DND-41 (cell line): ENCODE measurements around the gene ADM5.

Experiments used
- ATAC-seq: fragments of 200-7000 bp; cut with Tn5 transposase; 3 replicates; pipeline ENCODE4 v1.9.1; 2021; ENCODE audit warnings: low read depth; ENCODE audit not compliant: insufficient read depth
- DNase-seq: peaks from one replicate; pipeline ENCODE4 v3.0.0-alpha.2; 2020
- H2AFZ ChIP-seq: 2 replicates; pipeline ENCODE4 v1.6.0; 2012; ENCODE audit warnings: low read depth, low read length
- H3K27ac ChIP-seq: 2 replicates; pipeline ENCODE4 v1.5.1; 2012; ENCODE audit warnings: low read length, inconsistent platforms
- H3K27me3 ChIP-seq: fragments of 200-600 bp; sonication (generic); 2 replicates; pipeline ENCODE4 v1.6.0; 2012; ENCODE audit warnings: low read length, mild to moderate bottlenecking, inconsistent platforms; ENCODE audit not compliant: insufficient read depth, poor library complexity
- H3K36me3 ChIP-seq: 2 replicates; pipeline ENCODE4 v1.5.1; 2012; ENCODE audit warnings: low read length, inconsistent platforms; ENCODE audit not compliant: insufficient read depth
- H3K4me1 ChIP-seq: 2 replicates; pipeline ENCODE4 v1.5.1; 2012; ENCODE audit warnings: mild to moderate bottlenecking, low read length; ENCODE audit not compliant: insufficient read depth
- H3K4me2 ChIP-seq: 2 replicates; pipeline ENCODE4 v1.6.0; 2012; ENCODE audit warnings: mild to moderate bottlenecking, moderate library complexity, low read length, inconsistent platforms; ENCODE audit not compliant: insufficient read depth
- H3K4me3 ChIP-seq, 2 experiments: fragments of 200-600 bp in 1 of 2; shearing (Covaris generic) in 1 of 2; 2 replicates each; pipeline ENCODE4 v1.5.1; 2012 to 2016; ENCODE audit warnings: inconsistent platforms in 2 of 2, low read length in 2 of 2, mild to moderate bottlenecking in 2 of 2, low read depth in 1 of 2, moderate library complexity in 1 of 2
- H3K79me2 ChIP-seq: 2 replicates; pipeline ENCODE4 v1.6.0; 2012; ENCODE audit warnings: low read length, inconsistent platforms; ENCODE audit not compliant: insufficient read depth
- H3K9ac ChIP-seq: 2 replicates; pipeline ENCODE4 v1.6.0; 2012; ENCODE audit warnings: low read depth, mild to moderate bottlenecking, inconsistent platforms, low read length, moderate library complexity
- H3K9me3 ChIP-seq: 2 replicates; pipeline ENCODE4 v1.5.1; 2012; ENCODE audit warnings: low read length, moderate library complexity, mild to moderate bottlenecking, inconsistent platforms; ENCODE audit not compliant: insufficient read depth, severe bottlenecking
- H4K20me1 ChIP-seq: 2 replicates; pipeline ENCODE4 v1.6.0; 2012; ENCODE audit warnings: low read length; ENCODE audit not compliant: insufficient read depth
- EZH2 ChIP-seq: IDR thresholded peaks from 3 replicates; pipeline ENCODE4 v1.6.1; 2012; ENCODE audit warnings: borderline replicate concordance, low read depth, mild to moderate bottlenecking, moderate library complexity, low read length, inconsistent platforms; ENCODE audit not compliant: severe bottlenecking
- TF ChIP-seq, protein P1 (sequence below): IDR thresholded peaks from 2 replicates; pipeline ENCODE4 v1.5.1; 2012; ENCODE audit warnings: borderline replicate concordance, low read length, moderate library complexity, mild to moderate bottlenecking; ENCODE audit not compliant: poor library complexity, severe bottlenecking; ENCODE audit errors: extremely low read depth

The ADM5 gene

DNA sequence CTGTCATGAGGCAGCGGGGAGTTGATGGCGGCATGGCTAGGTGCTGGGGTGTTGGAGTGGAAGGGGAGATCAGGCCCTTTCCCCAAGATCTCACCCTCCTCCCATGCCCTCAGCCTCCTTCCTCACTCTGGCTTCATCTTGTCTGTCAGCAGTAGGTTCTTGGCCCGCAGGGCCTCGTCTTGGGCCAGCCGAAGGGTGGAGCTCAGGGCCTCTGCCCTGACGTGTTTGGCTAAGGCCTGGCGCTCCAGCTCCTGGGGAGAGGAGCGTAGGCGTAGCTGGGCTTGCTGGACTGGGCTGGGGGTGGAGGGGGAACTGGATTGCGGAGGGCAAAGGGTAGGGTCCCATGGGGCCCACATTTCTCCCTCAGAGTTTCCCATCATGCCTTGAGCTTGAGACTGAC, 50.5 kb downstream of the ADM5 start:
- DNase-seq = no peak
- H3K4me3 ChIP-seq = no peak overlapping the region
- H3K27me3 ChIP-seq = no peaks in the 10 kb centered on the region
- no peak overlapping the region for H3K4me2 ChIP-seq
- H3K9me3 ChIP-seq = no peaks in the 10 kb centered on the region
- no peak overlapping the region for H3K27ac ChIP-seq
- H2AFZ ChIP-seq = no peak overlapping the region
- no peak for ATAC-seq
- TF ChIP-seq EZH2 = no peak
- TF ChIP-seq, protein P1, sequence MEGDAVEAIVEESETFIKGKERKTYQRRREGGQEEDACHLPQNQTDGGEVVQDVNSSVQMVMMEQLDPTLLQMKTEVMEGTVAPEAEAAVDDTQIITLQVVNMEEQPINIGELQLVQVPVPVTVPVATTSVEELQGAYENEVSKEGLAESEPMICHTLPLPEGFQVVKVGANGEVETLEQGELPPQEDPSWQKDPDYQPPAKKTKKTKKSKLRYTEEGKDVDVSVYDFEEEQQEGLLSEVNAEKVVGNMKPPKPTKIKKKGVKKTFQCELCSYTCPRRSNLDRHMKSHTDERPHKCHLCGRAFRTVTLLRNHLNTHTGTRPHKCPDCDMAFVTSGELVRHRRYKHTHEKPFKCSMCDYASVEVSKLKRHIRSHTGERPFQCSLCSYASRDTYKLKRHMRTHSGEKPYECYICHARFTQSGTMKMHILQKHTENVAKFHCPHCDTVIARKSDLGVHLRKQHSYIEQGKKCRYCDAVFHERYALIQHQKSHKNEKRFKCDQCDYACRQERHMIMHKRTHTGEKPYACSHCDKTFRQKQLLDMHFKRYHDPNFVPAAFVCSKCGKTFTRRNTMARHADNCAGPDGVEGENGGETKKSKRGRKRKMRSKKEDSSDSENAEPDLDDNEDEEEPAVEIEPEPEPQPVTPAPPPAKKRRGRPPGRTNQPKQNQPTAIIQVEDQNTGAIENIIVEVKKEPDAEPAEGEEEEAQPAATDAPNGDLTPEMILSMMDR = no peak
- H3K36me3 ChIP-seq = no peaks in the 10 kb centered on the region
- H3K79me2 ChIP-seq = no peaks in the 10 kb centered on the region
- H4K20me1 ChIP-seq = no peaks in the 10 kb centered on the region
- no peak overlapping the region for H3K9ac ChIP-seq
- H3K4me1 ChIP-seq = no peaks in the 10 kb centered on the region
